HG03103 (cell line): ENCODE data around the gene SLC35G6.
"Not testable (repeated sequence)": the region's sequence is repeated elsewhere in the genome, so short reads cannot be mapped to it uniquely, and the experiment has no call there.

Experiments used
- ATAC-seq: cut with Tn5 transposase; IDR thresholded peaks from one replicate; pipeline ENCODE4 v1.9.1; 2021; ENCODE audit warnings: low read depth; ENCODE audit not compliant: unreplicated experiment

The SLC35G6 gene

DNA sequence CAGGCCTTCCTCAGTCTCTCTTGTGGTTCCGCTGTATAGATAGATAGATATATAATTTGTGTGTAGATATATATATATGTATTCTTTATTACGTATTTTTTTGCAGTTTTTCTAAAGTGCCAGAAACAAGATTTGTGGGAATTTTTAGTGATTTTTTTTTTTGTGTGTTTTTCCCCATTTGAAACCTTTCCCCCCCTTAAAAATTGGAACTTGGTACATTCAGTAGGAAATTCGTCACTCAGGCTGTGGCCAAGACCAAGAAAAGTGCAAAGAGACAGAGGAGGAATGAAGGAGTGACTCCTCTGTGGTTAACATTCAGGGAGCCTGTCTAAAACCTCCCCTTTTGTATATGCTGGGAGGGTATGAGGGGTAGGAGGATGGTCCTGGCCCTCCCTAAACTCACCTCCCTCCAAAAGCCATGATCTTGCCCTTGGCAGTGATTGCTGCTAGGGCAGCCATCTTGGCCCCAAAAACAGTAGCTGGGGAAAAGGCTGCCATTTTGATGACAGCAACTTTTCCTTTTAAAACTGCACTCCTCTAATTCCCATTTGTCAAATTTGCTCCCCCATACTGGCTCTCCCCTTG is 21.2 kb upstream of the SLC35G6 start:
- no peak for ATAC-seq

DNA sequence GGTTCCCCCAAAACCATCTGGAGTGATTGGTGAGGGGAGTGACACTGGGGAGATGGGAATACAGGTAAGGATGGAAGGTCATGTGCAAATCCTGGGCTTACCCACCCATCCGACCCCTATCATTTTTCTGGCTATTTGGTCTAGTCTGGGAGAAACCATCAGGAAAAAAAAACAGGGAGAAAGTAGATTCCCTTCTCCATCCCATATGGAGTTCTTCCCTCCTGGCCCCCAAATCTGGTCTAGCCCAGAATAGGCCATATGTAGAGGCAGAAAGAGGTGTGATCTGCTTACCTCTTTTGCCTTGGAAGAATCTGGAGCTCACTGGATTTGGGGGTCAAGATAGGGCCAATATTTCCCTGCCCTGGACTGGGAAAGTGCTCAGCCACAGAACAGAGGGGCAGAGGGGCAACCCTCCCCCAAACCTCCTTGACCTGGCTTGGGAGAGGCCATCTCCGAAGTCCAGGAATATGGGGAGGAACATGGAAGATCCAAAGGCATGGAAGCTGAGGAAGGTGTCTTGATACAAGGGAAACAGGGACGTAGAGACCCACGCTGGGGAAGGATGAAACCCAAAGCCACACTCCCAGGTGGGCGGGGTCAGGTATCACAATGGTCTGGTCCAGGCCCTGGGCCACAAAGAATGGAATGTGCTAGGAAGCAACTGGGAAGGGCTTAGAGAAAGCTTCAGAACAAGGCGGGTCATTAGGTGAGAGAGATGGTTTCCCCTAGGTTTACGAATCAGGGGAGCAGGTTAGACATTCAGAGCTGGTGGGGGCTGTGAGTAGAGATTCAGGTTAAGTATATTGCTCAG is 20.2 kb upstream of the SLC35G6 start:
- ATAC-seq: no peak

- ATAC-seq: no peak
Observed at GRCh38 chr17:7462474-7463371, 18.5 kb upstream of the SLC35G6 start.

- no peak for ATAC-seq
Observed at GRCh38 chr17:7463372-7463846, 17.8 kb upstream of the SLC35G6 start.

- ATAC-seq: no peak
Observed at GRCh38 chr17:7464081-7464480, 17.2 kb upstream of the SLC35G6 start.

- ATAC-seq: no peak
Observed at GRCh38 chr17:7465597-7466275, 15.5 kb upstream of the SLC35G6 start.

- ATAC-seq: no peak
Observed at GRCh38 chr17:7466318-7466638, 15.0 kb upstream of the SLC35G6 start.

GRCh38 chr17:7466639-7467341 is 14.5 kb upstream of the SLC35G6 start:
- ATAC-seq: no peak

- ATAC-seq: no peak
Observed at GRCh38 chr17:7467498-7467897, 13.7 kb upstream of the SLC35G6 start.

- ATAC-seq: no peak
Observed at GRCh38 chr17:7468290-7468689, 13.0 kb upstream of the SLC35G6 start.

DNA sequence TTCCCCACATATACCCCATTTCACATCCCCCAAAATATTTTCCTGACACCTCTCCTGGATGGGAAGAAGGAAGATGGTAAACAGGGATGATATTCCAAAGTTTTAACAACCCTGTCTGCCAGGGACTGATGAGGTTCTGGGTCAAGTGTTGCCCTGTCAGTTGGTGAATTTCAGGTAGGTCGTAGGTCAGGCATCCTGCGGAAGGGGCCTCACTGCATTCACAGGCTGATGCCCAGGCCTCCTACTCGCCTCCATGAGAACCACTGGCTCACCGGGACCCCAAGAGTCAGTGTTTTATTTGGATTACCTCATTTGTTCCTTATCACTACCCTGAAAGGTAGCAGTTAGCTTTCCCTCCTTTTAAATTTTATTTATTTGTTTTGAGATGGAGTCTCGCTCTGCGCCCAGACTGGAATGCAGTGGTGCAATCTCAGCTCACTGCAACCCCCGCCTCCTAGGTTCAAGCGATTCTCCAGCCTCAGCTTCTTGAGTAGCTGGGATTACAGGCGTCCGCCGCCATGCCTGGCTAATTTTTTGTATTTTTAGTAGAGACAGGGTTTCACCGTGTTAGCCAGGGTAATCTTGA is 12.3 kb upstream of the SLC35G6 start:
- no peak for ATAC-seq

DNA sequence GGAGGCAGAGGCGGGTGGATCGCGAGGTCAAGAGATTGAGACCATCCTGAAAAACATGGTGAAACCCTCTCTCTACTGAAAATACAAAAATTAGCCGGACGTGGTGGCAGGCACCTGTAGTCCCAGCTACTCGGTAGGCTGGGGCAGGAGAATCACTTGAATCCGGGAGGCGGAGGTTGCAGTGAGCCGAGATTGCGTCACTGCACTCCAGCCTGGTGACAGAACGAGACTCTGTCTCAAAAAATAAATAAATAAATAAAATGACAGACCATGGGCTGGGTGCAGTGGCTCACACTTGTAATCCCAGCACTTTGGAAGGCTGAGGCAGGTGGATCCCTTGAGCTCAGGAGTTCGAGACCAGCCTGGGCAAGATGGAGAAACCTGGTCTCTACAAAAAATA is 11.4 kb upstream of the SLC35G6 start:
- ATAC-seq: not testable (repeated sequence)

DNA sequence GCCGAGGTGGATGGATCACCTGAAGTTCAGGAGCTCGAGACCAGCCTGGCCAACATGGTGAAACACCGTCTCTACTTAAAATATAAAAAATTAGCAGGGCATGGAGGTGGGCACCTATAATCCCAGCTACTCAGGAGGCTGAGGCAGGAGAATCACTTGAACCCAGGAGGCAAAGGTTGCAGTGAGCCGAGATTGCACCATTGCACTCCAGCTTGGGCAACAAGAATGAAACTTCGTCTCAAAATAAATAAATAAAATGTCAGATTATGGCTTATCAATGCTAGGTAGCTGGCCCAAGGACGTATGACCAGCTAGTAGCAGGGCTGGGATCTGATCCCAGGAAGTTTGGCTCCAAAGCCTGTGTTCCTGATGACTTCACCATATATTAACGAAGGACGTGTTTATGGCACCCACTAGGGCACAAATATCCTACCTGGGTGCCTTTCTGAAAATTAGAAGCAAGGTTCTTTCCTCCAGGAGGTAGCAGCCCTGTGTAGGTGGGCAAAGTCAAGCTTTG is 10.7 kb upstream of the SLC35G6 start:
- ATAC-seq: not testable (repeated sequence)

- ATAC-seq: no peak
Observed at GRCh38 chr17:7471729-7472128, 9.5 kb upstream of the SLC35G6 start.

- not testable (repeated sequence) for ATAC-seq
Observed at GRCh38 chr17:7474767-7475166, 6.5 kb upstream of the SLC35G6 start.

GRCh38 chr17:7475764-7476422 is 5.4 kb upstream of the SLC35G6 start:
- no peak for ATAC-seq

- ATAC-seq: no peak
Observed at GRCh38 chr17:7476494-7476893, 4.8 kb upstream of the SLC35G6 start.

DNA sequence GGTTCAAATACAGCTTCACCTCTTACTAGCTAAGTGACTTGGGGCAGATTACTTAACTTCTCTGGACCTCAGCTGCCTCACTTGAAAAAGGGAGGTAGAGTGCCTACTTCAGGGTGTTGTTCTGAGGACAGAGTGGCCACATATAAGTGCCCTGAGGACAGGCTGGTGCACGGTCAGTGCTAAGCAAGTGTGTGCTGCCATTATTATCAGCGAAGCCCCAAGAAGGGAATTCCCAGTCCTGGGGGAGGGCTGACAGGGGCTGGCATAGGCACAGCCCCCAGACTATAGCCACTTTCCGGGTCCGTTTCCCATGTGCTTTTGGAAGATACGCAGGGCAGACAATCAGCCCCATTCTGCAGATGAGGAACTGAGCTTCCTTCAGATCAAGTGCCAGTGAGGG is 4.3 kb upstream of the SLC35G6 start:
- ATAC-seq: no peak
